SK-N-SH treated with all-trans-retinoic acid at 6 μM for 48 hours (cell line): ENCODE data around the gene RNASE2.
"Not testable (repeated sequence)": the region's sequence is repeated elsewhere in the genome, so short reads cannot be mapped to it uniquely, and the experiment has no call there.

ENCODE experiments used
- BACH2 ChIP-seq: fragments of 250-450 bp; sonication (Bioruptor Pico); IDR thresholded peaks from 2 replicates; pipeline ENCODE4 v1.9.0; 2021; ENCODE audit warnings: mild to moderate bottlenecking, borderline replicate concordance
- ISL1 ChIP-seq: fragments of 250-450 bp; sonication (Bioruptor Pico); IDR thresholded peaks from 2 replicates; pipeline ENCODE4 v2.1.2; 2022; ENCODE audit warnings: mild to moderate bottlenecking, moderate library complexity
- PPARA ChIP-seq: fragments of 250-450 bp; sonication (Bioruptor Pico); IDR thresholded peaks from 2 replicates; pipeline ENCODE4 v1.5.0; 2020; ENCODE audit warnings: mild to moderate bottlenecking, borderline replicate concordance
- RARB ChIP-seq: fragments of 250-450 bp; sonication (Bioruptor Pico); IDR thresholded peaks from 2 replicates; pipeline ENCODE4 v1.8.0; 2021; ENCODE audit warnings: mild to moderate bottlenecking, moderate library complexity
- ZC3H10 ChIP-seq: fragments of 250-450 bp; sonication (Bioruptor Pico); IDR thresholded peaks from 2 replicates; pipeline ENCODE4 v1.5.1; 2021; ENCODE audit warnings: mild to moderate bottlenecking, moderate library complexity
- ZFP3 ChIP-seq: fragments of 250-450 bp; sonication (Bioruptor Pico); IDR thresholded peaks from 2 replicates; pipeline ENCODE4 v1.5.0; 2020; ENCODE audit warnings: mild to moderate bottlenecking, moderate library complexity
- ZFP30 ChIP-seq: fragments of 450-650 bp; formaldehyde crosslinking; IDR thresholded peaks from 2 replicates; pipeline ENCODE4 v1.5.0; 2022; ENCODE audit warnings: mild to moderate bottlenecking, moderate library complexity
- ZNF565 ChIP-seq: fragments of 450-650 bp; formaldehyde crosslinking; conservative IDR thresholded peaks from 2 replicates; pipeline ENCODE4 v1.5.0; 2020; ENCODE audit warnings: low read depth, mild to moderate bottlenecking, moderate library complexity
- ZNF8 ChIP-seq: fragments of 450-650 bp; formaldehyde crosslinking; IDR thresholded peaks from 2 replicates; pipeline ENCODE4 v1.5.0; 2020; ENCODE audit warnings: mild to moderate bottlenecking, moderate library complexity
- TF ChIP-seq, protein P1 (sequence below): fragments of 250-450 bp; sonication (Bioruptor Pico); IDR thresholded peaks from 2 replicates; pipeline ENCODE4 v1.8.0; 2020; ENCODE audit warnings: mild to moderate bottlenecking, moderate library complexity, borderline replicate concordance
- TF ChIP-seq, protein P2 (sequence below): fragments of 250-450 bp; sonication (Bioruptor Pico); IDR thresholded peaks from 2 replicates; pipeline ENCODE4 v1.5.1; 2020; ENCODE audit warnings: low read depth, mild to moderate bottlenecking, moderate library complexity
- TF ChIP-seq, protein P3 (sequence below): fragments of 250-450 bp; sonication (Bioruptor Pico); IDR thresholded peaks from 2 replicates; pipeline ENCODE4 v1.5.1; 2021; ENCODE audit warnings: mild to moderate bottlenecking, moderate library complexity

DNA sequence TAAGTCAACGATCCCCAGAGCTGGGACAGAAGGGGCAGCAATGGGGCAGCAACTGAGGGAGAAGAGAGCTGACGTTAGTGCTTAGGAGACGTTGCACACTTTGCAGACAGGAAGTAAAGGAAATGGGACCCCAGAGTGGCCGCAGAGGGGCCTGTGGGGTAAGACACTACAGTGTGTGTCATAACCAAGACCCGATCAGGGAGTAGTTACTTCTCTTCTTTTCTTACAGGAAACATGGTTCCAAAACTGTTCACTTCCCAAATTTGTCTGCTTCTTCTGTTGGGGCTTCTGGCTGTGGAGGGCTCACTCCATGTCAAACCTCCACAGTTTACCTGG is 219 bp downstream of the RNASE2 start:
- TF ChIP-seq PPARA; ZC3H10 (CRISPR knock-in tag); ZFP3 (CRISPR knock-in tag); ZNF565 (CRISPR knock-in tag); ZNF8 (CRISPR knock-in tag); BACH2 (CRISPR knock-in tag); RARB (CRISPR knock-in tag); ZFP30 (CRISPR knock-in tag); ISL1 (CRISPR knock-in tag): not testable (repeated sequence)
- TF ChIP-seq, protein P1, sequence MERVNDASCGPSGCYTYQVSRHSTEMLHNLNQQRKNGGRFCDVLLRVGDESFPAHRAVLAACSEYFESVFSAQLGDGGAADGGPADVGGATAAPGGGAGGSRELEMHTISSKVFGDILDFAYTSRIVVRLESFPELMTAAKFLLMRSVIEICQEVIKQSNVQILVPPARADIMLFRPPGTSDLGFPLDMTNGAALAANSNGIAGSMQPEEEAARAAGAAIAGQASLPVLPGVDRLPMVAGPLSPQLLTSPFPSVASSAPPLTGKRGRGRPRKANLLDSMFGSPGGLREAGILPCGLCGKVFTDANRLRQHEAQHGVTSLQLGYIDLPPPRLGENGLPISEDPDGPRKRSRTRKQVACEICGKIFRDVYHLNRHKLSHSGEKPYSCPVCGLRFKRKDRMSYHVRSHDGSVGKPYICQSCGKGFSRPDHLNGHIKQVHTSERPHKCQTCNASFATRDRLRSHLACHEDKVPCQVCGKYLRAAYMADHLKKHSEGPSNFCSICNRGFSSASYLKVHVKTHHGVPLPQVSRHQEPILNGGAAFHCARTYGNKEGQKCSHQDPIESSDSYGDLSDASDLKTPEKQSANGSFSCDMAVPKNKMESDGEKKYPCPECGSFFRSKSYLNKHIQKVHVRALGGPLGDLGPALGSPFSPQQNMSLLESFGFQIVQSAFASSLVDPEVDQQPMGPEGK (CRISPR knock-in tag) = not testable (repeated sequence)
- TF ChIP-seq, protein P2, sequence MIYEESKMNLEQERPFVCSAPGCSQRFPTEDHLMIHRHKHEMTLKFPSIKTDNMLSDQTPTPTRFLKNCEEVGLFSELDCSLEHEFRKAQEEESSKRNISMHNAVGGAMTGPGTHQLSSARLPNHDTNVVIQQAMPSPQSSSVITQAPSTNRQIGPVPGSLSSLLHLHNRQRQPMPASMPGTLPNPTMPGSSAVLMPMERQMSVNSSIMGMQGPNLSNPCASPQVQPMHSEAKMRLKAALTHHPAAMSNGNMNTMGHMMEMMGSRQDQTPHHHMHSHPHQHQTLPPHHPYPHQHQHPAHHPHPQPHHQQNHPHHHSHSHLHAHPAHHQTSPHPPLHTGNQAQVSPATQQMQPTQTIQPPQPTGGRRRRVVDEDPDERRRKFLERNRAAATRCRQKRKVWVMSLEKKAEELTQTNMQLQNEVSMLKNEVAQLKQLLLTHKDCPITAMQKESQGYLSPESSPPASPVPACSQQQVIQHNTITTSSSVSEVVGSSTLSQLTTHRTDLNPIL = not testable (repeated sequence)
- TF ChIP-seq, protein P3, sequence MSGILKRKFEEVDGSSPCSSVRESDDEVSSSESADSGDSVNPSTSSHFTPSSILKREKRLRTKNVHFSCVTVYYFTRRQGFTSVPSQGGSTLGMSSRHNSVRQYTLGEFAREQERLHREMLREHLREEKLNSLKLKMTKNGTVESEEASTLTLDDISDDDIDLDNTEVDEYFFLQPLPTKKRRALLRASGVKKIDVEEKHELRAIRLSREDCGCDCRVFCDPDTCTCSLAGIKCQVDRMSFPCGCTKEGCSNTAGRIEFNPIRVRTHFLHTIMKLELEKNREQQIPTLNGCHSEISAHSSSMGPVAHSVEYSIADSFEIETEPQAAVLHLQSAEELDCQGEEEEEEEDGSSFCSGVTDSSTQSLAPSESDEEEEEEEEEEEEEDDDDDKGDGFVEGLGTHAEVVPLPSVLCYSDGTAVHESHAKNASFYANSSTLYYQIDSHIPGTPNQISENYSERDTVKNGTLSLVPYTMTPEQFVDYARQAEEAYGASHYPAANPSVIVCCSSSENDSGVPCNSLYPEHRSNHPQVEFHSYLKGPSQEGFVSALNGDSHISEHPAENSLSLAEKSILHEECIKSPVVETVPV (CRISPR knock-in tag) = not testable (repeated sequence)
